HCT116 (cell line): ENCODE measurements around the gene CCDC157.

ENCODE experiments used
- CTCF ChIP-seq, 3 experiments: fragments of 200-600 bp in 1 of 3; sonication (generic) in 1 of 3; IDR thresholded peaks in 2 of 3; conservative IDR thresholded peaks in 1 of 3; 2 replicates each; pipeline ENCODE4 v1.5.1; 2012 to 2017; ENCODE audit warnings: low read depth in 2 of 3, low read length in 2 of 3, antibody characterized with exemption in 1 of 3, borderline replicate concordance in 1 of 3, control low read depth in 1 of 3, mild to moderate bottlenecking in 1 of 3, mixed read lengths in 1 of 3, mixed run types in 1 of 3, moderate library complexity in 1 of 3; ENCODE audit not compliant: insufficient read depth in 1 of 3
- EZH2phosphoT487 ChIP-seq: fragments of 200-600 bp; IDR thresholded peaks from 2 replicates; pipeline ENCODE4 v1.6.1; 2018; ENCODE audit warnings: antibody characterized with exemption, borderline replicate concordance

- no peak for TF ChIP-seq EZH2phosphoT487
- TF ChIP-seq CTCF (IDR thresholded peaks at IDR 0.05 in 2 of 3, conservative IDR thresholded peaks at IDR 0.05 in 1 of 3; ENCODE audit: borderline replicate concordance in 1 of 3, insufficient read depth in 1 of 3, low read depth in 2 of 3, low read length in 2 of 3), result no peak
Measured at GRCh38 chr22:30392661-30393321, 36.0 kb downstream of the CCDC157 start.
